Esophagus muscularis mucosa (tissue), 3 donors: ENCODE data around the gene ZNF407.

ENCODE experiments used
- CTCF ChIP-seq, 3 experiments: fragments of 200-600 bp in 2 of 3; fragments of 450-650 bp in 1 of 3; sonication (generic) in 2 of 3; IDR thresholded peaks; one replicate each; pipeline ENCODE4 v1.5.1; 2017 to 2019; ENCODE audit warnings: antibody characterized with exemption in 3 of 3, mild to moderate bottlenecking in 2 of 3, moderate library complexity in 1 of 3
- POLR2A ChIP-seq: fragments of 450-650 bp; IDR thresholded peaks from one replicate; pipeline ENCODE4 v1.6.1; 2017; ENCODE audit warnings: antibody characterized with exemption, moderate library complexity, mild to moderate bottlenecking, low read depth

GRCh38 chr18:74661008-74661407, 63.3 kb downstream of the ZNF407 start:
- TF ChIP-seq CTCF (IDR thresholded peaks at IDR 0.05), result no peak
- TF ChIP-seq POLR2A, result no peak
